Kidney epithelial cell (primary cell): ENCODE results near the gene NFATC1. TPM values are rescaled to one million over a fixed set of nuclear protein-coding genes. Genes with fewer than 3 reads are reported as not detected.

Experiments
- DNase-seq: peaks from one replicate; pipeline ENCODE4 v3.0.0-alpha.2; 2010; ENCODE audit warnings: low read depth
- H3K27me3 ChIP-seq: 2 replicates; pipeline ENCODE4 v1.6.0; 2011; ENCODE audit warnings: low read length; ENCODE audit not compliant: control insufficient read depth, insufficient read depth
- H3K36me3 ChIP-seq: 2 replicates; pipeline ENCODE4 v1.5.1; 2011; ENCODE audit warnings: low read length; ENCODE audit not compliant: control insufficient read depth, insufficient read depth
- H3K4me3 ChIP-seq: 2 replicates; pipeline ENCODE4 v1.5.1; 2011; ENCODE audit warnings: low read depth, mild to moderate bottlenecking, control low read depth, low read length
- total RNA-seq: library from RNA; depleted of rRNA; stranded (reverse); fragments of >200 nt; gene quantifications from 2 replicates; pipeline ENCODE4 v1.2.3, GENCODE V29; 2015
- TF ChIP-seq, protein P1 (sequence below): IDR thresholded peaks from 2 replicates; pipeline ENCODE4 v1.5.1; 2011; ENCODE audit warnings: mild to moderate bottlenecking, moderate library complexity, low read length, control low read depth, inconsistent platforms; ENCODE audit not compliant: insufficient read depth, poor library complexity, severe bottlenecking

Gene NFATC1
- total RNA-seq, 1 donor from 2014 or later, result 2.7 TPM

DNA sequence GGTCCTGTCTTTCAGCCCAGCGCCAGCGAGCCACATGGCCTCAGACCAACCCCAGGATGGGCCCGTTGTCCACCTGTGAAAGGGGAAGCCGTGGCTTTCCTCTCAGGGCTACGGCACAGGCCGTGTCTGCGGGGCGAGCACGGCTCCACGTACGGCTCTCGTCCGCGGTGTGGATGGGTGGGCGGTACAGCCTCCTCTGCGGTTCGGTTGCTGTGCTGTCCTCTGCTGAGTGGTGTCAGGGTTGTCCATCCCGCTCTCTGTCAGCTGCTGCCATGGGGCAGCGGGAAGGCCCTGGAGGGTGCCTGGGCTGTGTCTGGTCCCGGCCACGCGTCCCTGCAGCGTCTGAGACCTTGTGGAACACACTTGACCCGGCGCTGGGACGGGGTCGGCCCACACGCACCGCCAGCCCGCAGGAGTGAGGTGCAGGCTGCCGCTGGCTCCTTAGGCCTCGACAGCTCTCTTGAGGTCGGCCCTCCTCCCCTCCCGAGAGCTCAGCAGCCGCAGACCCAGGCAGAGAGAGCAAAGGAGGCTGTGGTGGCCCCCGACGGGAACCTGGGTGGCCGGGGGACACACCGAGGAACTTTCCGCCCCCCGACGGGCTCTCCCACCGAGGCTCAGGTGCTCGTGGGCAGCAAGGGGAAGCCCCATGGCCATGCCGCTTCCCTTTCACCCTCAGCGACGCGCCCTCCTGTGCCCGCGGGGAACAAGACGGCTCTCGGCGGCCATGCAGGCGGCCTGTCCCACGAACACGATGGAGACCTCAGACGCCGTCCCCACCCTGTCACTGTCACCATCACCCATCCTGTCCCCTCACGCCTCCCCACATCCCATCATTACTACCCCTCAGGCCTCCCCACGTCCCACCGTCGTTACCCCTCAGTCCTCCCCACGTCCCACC lies 128.7 kb downstream of the NFATC1 start:
- no peak for DNase-seq
- Histone ChIP-seq H3K4me3 (no peak overlapping the region), H3K36me3 (no peaks in the 10 kb centered on the region), H3K27me3 (peaks cover 18% of the 10 kb centered on the region)
- TF ChIP-seq, protein P1, sequence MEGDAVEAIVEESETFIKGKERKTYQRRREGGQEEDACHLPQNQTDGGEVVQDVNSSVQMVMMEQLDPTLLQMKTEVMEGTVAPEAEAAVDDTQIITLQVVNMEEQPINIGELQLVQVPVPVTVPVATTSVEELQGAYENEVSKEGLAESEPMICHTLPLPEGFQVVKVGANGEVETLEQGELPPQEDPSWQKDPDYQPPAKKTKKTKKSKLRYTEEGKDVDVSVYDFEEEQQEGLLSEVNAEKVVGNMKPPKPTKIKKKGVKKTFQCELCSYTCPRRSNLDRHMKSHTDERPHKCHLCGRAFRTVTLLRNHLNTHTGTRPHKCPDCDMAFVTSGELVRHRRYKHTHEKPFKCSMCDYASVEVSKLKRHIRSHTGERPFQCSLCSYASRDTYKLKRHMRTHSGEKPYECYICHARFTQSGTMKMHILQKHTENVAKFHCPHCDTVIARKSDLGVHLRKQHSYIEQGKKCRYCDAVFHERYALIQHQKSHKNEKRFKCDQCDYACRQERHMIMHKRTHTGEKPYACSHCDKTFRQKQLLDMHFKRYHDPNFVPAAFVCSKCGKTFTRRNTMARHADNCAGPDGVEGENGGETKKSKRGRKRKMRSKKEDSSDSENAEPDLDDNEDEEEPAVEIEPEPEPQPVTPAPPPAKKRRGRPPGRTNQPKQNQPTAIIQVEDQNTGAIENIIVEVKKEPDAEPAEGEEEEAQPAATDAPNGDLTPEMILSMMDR, result no peak

DNA sequence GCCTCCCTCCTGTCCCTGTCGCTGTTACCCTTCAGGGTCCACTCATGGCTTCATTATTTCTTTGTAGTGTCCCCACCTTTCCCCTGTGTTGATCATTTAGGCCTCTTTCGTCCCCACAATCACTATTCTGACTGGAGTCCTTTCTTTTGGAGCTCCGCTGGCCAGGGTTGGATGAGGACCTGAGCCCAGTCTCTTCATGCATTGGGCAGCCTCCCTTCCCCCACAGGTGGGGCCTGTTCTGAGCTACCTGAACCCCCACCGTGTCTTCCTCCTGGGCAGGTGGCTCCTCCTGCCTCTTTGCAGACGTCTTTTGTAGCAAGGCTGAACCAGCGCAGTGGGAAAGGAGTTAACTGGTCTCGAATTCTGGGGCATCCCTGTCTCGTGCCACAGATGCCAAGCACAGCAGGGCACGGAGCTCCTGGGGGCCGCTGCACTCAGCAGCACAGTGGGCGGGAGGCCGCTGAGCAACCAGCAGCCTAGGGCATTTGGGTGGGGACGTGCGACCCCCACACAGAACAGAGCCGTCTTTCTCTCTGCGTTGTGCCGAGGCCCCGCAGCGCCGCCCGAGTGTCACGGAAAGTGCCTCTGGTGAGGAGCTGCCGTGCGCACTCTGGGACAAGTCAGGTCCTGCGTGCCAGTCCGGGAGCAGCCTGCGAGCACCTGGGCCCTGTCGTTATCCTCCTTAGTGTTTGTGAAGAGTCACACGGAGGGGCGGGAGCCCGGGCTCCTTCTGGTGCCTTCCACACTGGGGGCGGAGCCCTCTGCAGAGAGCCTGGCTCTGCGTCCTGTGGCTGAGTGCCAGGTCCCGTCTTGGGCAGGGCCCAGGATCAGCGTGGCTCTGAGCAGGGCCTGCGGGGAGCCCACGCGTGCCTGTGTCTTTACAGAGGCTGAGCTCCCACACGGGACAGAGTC lies 130.1 kb downstream of the NFATC1 start:
- H3K4me3 ChIP-seq, result no peak overlapping the region
- TF ChIP-seq, protein P1, result no peak
- peaks cover 18% of the 10 kb centered on the region for H3K27me3 ChIP-seq
- no peak for DNase-seq
- H3K36me3 ChIP-seq, result no peaks in the 10 kb centered on the region

DNA sequence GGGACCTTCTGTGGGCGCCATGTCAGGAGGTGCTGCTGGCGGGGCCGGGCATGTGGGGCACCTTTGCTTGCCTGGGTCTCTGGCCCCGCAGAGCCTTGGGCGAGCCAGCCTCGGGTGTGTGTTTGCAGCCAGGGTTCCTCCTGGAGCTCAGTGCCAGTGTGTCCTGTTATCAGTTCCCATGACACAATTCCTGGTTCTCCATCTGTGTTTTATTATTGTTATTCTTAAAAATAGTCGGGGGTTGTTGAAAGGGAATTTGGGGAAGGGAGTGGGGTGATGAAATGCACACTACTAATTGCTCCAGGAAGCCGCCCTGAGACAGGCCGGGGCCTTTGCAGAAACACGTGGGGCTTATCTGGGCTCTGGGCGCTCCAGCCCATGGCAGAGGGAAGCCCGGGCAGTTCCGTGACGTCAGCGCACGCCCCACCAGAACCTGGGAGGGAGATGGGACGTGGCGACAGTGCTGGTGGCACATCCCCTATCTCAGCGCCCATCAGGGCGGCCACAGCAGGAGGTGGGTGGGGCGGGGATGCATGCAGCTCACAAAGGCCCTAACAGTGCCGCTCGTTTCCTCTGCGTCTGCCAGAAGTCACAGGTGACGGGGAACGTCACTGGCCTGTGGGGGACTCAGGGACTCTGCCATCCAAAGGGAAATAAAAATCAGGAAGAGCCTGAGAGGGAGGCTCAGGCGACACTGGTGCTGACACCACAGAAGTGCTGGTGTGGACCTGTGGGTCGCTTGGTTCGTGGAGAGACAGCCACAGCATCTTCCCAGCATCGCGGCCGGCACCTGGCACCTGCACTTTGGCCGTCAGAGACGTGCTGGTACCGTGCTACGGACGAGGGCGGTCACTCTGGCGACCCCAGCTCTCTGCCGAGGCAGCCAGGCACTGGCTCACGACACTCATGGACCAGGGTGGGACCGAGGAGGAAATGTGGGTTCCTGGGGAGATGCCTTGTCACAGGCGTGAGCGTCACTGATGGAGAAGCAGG lies 131.0 kb downstream of the NFATC1 start:
- DNase-seq, result no peak
- H3K27me3 ChIP-seq, result peaks cover 25% of the 10 kb centered on the region
- no peak overlapping the region for H3K4me3 ChIP-seq
- TF ChIP-seq, protein P1, result no peak
- no peaks in the 10 kb centered on the region for H3K36me3 ChIP-seq

DNA sequence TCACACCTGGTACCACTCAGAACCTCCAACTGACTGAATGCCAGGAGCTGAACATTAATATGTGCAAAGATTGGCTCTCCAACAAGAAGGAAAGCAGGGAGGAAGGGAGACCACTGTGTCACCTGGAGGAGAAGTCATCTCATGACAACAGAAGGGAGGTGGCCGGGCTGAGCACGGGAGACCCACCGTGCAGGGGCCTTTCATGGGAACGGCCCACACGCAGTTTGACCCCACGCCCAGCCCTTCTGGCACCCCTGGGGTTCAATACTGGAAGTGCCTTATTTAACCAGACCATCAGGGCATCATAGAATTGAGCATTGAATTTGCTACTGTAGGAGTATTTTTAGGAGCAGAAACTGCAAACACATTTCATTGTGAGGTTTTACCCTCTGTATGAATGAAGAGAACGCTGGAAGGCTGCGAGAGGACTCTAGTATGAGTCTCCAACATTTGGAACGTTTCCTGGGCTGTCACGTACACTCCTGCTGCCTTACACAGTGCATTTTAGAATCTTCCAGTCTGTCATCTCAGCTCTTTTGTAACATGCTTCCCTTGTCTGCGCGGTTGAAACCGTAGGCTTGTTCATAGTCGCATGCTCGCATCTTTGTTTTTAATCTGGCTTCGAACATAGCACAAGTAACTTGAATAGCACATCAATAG lies 132.1 kb downstream of the NFATC1 start:
- TF ChIP-seq, protein P1, result no peak
- no peak for DNase-seq
- Histone ChIP-seq H3K36me3 (no peaks in the 10 kb centered on the region), H3K27me3 (peaks cover 30% of the 10 kb centered on the region), H3K4me3 (no peak overlapping the region)

DNA sequence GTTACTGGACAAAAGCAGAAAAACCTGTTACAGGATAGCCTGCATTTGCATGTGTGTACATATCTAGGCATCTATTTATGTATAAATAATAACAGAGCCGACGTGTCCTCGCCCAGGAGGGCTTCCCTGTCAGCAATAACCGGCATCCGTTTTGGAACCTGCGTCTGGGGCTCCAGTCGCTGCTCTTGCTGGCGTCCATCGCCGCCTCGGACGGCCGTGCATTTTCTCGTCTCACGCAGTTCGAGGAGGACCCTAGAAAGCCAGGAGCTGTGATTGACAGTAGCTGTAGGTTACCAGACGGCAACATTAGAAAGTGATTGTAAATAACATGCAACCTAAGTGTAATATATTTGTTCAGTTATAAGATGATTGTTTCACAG lies 132.6 kb downstream of the NFATC1 start:
- Histone ChIP-seq H3K27me3 (peaks cover 36% of the 10 kb centered on the region), H3K36me3 (no peaks in the 10 kb centered on the region), H3K4me3 (no peak overlapping the region)
- TF ChIP-seq, protein P1, result no peak
- no peak for DNase-seq
